Neuronal stem cell (in vitro differentiated cells): ENCODE data around the gene WSB1.

Source experiments
- DNase-seq: peaks from one replicate; pipeline ENCODE4 v3.0.0-alpha.2; 2013; ENCODE audit warnings: low spot score
- H2AFZ ChIP-seq: one replicate; pipeline ENCODE4 v1.6.1; 2013; ENCODE audit warnings: mild to moderate bottlenecking, low read length, inconsistent platforms
- H2AK5ac ChIP-seq: 2 replicates; pipeline ENCODE4 v1.6.1; 2013; ENCODE audit warnings: low read depth, mild to moderate bottlenecking, inconsistent platforms, low read length, moderate library complexity, mixed read lengths
- H2BK120ac ChIP-seq: 2 replicates; pipeline ENCODE4 v1.6.1; 2013; ENCODE audit warnings: low read depth, mild to moderate bottlenecking, inconsistent platforms, low read length, moderate library complexity, mixed read lengths
- H2BK12ac ChIP-seq: one replicate; pipeline ENCODE4 v1.6.1; 2013; ENCODE audit warnings: low read length, inconsistent platforms
- H2BK15ac ChIP-seq: 2 replicates; pipeline ENCODE4 v1.6.1; 2013; ENCODE audit warnings: mild to moderate bottlenecking, low read length, inconsistent platforms, mixed read lengths
- H2BK5ac ChIP-seq: one replicate; pipeline ENCODE4 v1.6.1; 2013; ENCODE audit warnings: inconsistent platforms, mild to moderate bottlenecking, low read length, moderate library complexity
- H3K14ac ChIP-seq: one replicate; pipeline ENCODE4 v1.6.1; 2013; ENCODE audit warnings: low read length, inconsistent platforms
- H3K18ac ChIP-seq: 2 replicates; pipeline ENCODE4 v1.6.1; 2013; ENCODE audit warnings: low read length, inconsistent platforms
- H3K23ac ChIP-seq: 2 replicates; pipeline ENCODE4 v1.6.1; 2013; ENCODE audit warnings: low read depth, mild to moderate bottlenecking, mixed read lengths, low read length, inconsistent platforms; ENCODE audit not compliant: poor library complexity
- H3K27ac ChIP-seq: replicated peaks from 3 replicates; pipeline ENCODE4 v1.5.1; 2013; ENCODE audit warnings: low read length, inconsistent platforms
- H3K27me3 ChIP-seq, 3 experiments: 2 replicates each; pipeline ENCODE4 v1.6.1; 2013; ENCODE audit warnings: low read length in 3 of 3, mild to moderate bottlenecking in 2 of 3, inconsistent platforms in 1 of 3, low read depth in 1 of 3, mixed read lengths in 1 of 3, moderate library complexity in 1 of 3; ENCODE audit not compliant: control insufficient read depth in 3 of 3, insufficient read depth in 3 of 3
- H3K36me3 ChIP-seq, 2 donors: replicated peaks in 1 of 2; 2 replicates each; pipeline ENCODE4 v1.6.1; 2013; ENCODE audit warnings: low read length in 2 of 2; ENCODE audit not compliant: control insufficient read depth in 2 of 2, insufficient read depth in 2 of 2
- H3K4ac ChIP-seq: 2 replicates; pipeline ENCODE4 v1.6.1; 2013; ENCODE audit warnings: inconsistent platforms, mild to moderate bottlenecking, low read length, moderate library complexity
- H3K4me1 ChIP-seq, 2 donors: 1 replicate in 1 of 2; 2 replicates in 1 of 2; pipeline ENCODE4 v1.6.1; 2013; ENCODE audit warnings: low read length in 2 of 2, low read depth in 1 of 2; ENCODE audit not compliant: control insufficient read depth in 2 of 2, insufficient read depth in 1 of 2
- H3K4me2 ChIP-seq: one replicate; pipeline ENCODE4 v1.6.1; 2013; ENCODE audit warnings: mild to moderate bottlenecking, low read length, inconsistent platforms; ENCODE audit not compliant: insufficient read depth, poor library complexity, severe bottlenecking
- H3K4me3 ChIP-seq, 2 donors: 2 replicates each; pipeline ENCODE4 v1.5.1; 2013; ENCODE audit warnings: low read length in 2 of 2, mild to moderate bottlenecking in 2 of 2, inconsistent platforms in 1 of 2, moderate library complexity in 1 of 2
- H3K79me1 ChIP-seq: one replicate; pipeline ENCODE4 v1.6.1; 2013; ENCODE audit warnings: low read depth, mild to moderate bottlenecking, inconsistent platforms, low read length, moderate library complexity
- H3K9ac ChIP-seq: one replicate; pipeline ENCODE4 v1.6.1; 2013; ENCODE audit warnings: mild to moderate bottlenecking, low read depth, low read length, inconsistent platforms; ENCODE audit not compliant: poor library complexity
- H3K9me3 ChIP-seq, 2 donors: replicated peaks in 1 of 2; 2 replicates each; pipeline versions ENCODE3 to v1.6.1; 2013; ENCODE audit warnings: low read length in 2 of 2, mild to moderate bottlenecking in 2 of 2, inconsistent platforms in 1 of 2, low read depth in 1 of 2, mixed read lengths in 1 of 2, moderate library complexity in 1 of 2; ENCODE audit not compliant: control insufficient read depth in 2 of 2, insufficient read depth in 1 of 2
- H4K8ac ChIP-seq: one replicate; pipeline ENCODE4 v1.6.1; 2013; ENCODE audit warnings: low read depth, mild to moderate bottlenecking, inconsistent platforms, low read length, moderate library complexity
- H4K91ac ChIP-seq: one replicate; pipeline ENCODE4 v1.6.1; 2013; ENCODE audit warnings: low read length, low read depth, mild to moderate bottlenecking, inconsistent platforms; ENCODE audit not compliant: poor library complexity
- WGBS, 2 donors: extraction: QIAGEN DNeasy Blood & Tissue Kit; methylation state at CpG; one replicate each; pipeline ENCODE4 v1.1.7; 2013; ENCODE audit warnings: missing lambda C conversion rate in 2 of 2, mixed read lengths in 1 of 2; ENCODE audit not compliant: insufficient read length in 2 of 2, insufficient replicate concordance in 1 of 2; ENCODE audit errors: extremely low coverage in 2 of 2; 5-methylcytosine and 5-hydroxymethylcytosine counted together

The WSB1 gene

DNA sequence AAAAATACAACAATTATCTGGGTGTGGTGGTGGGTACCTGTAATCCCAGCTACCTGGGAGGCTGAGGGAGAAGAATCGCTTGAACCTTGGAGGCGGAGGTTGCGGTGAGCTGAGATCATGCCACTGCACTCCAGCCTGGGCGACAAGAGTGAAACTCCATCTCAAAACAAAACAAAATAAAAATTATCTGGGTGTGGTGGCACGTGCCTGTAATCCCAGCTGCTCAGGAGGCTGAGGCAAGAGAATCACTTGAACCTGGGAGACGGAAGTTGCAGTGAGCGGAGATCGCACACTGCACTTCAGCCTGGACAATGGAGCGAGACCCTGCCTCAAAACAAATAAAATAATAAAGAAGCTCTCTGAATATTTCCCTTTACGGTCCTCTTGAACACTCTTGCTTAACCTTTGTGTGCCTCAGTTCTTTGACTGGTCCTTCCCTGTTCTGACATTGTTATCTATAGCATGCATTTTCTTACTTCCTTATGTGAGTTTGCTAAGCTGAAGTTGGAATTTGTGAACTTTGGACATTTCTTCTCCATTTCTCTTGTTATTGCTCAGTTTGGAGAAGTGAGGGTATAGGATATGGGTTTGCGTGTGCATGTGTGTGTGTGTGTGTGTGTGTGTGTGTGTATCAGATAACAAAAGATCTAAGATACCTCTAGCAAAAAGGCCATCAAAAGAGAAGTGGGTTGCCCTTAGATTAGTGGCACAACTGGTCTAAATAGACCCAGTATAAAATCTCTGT lies 29.7 kb upstream of the WSB1 start:
- Histone ChIP-seq H2BK12ac (no peak overlapping the region), H2BK120ac (no peak overlapping the region), H3K4ac (no peak overlapping the region), H3K9me3 (no peaks in the 10 kb centered on the region), H2BK5ac (no peak overlapping the region), H2BK15ac (no peak overlapping the region), H3K18ac (no peak overlapping the region), H3K14ac (no peak overlapping the region), H3K36me3 (no peaks in the 10 kb centered on the region), H2AK5ac (no peak overlapping the region), H3K23ac (no peak overlapping the region), H3K4me2 (no peak overlapping the region), H3K27me3 (peaks cover 0 to 4% (median 0%) of the 10 kb centered on the region in 3 experiments), H2AFZ (no peak overlapping the region), H4K8ac (no peak overlapping the region), H3K4me1 (no peaks in the 10 kb centered on the region), H3K27ac (no peak overlapping the region), H4K91ac (no peak overlapping the region), H3K79me1 (no peaks in the 10 kb centered on the region), H3K9ac (no peak overlapping the region), H3K4me3 (no peak overlapping the region)
- DNase-seq: no peak
- no CpG with 5 or more reads among the region's 11 CpGs for WGBS, 2 donors

DNA sequence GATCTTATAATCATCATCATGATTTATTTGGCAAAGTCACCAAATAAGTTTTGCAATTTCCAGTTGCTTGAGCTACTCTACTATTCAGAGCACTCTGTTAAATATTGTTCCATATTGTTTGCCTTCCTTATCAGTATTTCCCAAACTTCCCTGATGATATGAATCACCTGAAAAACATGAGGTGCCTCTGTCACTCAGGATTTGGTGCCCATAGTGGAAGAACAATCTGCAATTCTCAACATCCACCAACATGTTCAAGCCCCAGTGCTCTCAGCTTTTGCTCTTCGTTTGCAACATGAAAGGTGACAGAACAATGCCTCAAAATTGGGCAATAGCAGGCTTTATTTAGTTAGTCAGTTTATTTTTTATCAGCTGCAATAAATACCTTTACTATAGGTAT lies 28.6 kb upstream of the WSB1 start:
- no peak overlapping the region for H2BK12ac ChIP-seq
- no peaks in the 10 kb centered on the region for H3K79me1 ChIP-seq
- no peak overlapping the region for H3K4ac ChIP-seq
- H2AFZ ChIP-seq: no peak overlapping the region
- H3K27me3 ChIP-seq: peaks cover 0 to 4% (median 0%) of the 10 kb centered on the region in 3 experiments
- no peaks in the 10 kb centered on the region for H3K36me3 ChIP-seq
- no peak overlapping the region for H3K4me3 ChIP-seq
- no peaks in the 10 kb centered on the region for H3K9me3 ChIP-seq
- H3K4me1 ChIP-seq: no peaks in the 10 kb centered on the region
- H3K23ac ChIP-seq: no peak overlapping the region
- H4K91ac ChIP-seq: no peak overlapping the region
- H2BK15ac ChIP-seq: no peak overlapping the region
- no peak overlapping the region for H3K9ac ChIP-seq
- no peak overlapping the region for H4K8ac ChIP-seq
- H2BK120ac ChIP-seq: no peak overlapping the region
- H3K27ac ChIP-seq: no peak overlapping the region
- H3K18ac ChIP-seq: no peak overlapping the region
- H2AK5ac ChIP-seq: no peak overlapping the region
- DNase-seq: no peak
- H3K14ac ChIP-seq: no peak overlapping the region
- H3K4me2 ChIP-seq: no peak overlapping the region
- H2BK5ac ChIP-seq: no peak overlapping the region
- no CpG with 5 or more reads among the region's 1 CpG for WGBS, 2 donors

DNA sequence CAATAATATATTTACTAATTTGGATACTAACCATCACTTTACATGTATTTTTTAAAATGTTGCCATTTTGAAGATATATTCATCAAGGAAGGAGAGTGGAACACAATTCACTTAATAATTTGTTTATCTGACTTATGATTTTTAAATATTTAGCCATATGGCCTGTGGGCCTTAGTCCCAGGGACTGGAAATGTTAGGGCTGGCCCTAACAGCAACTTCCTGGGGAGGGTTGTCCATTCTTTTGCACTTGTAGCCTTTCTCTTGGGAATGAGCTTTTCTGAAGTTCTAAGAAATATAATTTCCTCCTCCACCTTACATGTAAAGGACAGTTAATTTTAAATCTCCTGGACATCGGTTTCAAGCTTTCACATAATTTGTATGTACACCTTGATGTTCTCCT lies 27.7 kb upstream of the WSB1 start:
- Histone ChIP-seq H3K4me1 (no peaks in the 10 kb centered on the region), H2BK15ac (no peak overlapping the region), H3K4ac (no peak overlapping the region), H2BK120ac (no peak overlapping the region), H3K27me3 (peaks cover 0 to 4% (median 0%) of the 10 kb centered on the region in 3 experiments), H3K18ac (no peak overlapping the region), H2AFZ (no peak overlapping the region), H2AK5ac (no peak overlapping the region), H2BK12ac (no peak overlapping the region), H3K9ac (no peak overlapping the region), H3K27ac (no peak overlapping the region), H4K8ac (no peak overlapping the region), H3K79me1 (no peaks in the 10 kb centered on the region), H3K9me3 (no peaks in the 10 kb centered on the region), H3K14ac (no peak overlapping the region), H3K4me3 (no peak overlapping the region), H4K91ac (no peak overlapping the region), H2BK5ac (no peak overlapping the region), H3K23ac (no peak overlapping the region), H3K36me3 (no peaks in the 10 kb centered on the region), H3K4me2 (no peak overlapping the region)
- no peak for DNase-seq
- no CpG with 5 or more reads among the region's 1 CpG for WGBS, 2 donors

DNA sequence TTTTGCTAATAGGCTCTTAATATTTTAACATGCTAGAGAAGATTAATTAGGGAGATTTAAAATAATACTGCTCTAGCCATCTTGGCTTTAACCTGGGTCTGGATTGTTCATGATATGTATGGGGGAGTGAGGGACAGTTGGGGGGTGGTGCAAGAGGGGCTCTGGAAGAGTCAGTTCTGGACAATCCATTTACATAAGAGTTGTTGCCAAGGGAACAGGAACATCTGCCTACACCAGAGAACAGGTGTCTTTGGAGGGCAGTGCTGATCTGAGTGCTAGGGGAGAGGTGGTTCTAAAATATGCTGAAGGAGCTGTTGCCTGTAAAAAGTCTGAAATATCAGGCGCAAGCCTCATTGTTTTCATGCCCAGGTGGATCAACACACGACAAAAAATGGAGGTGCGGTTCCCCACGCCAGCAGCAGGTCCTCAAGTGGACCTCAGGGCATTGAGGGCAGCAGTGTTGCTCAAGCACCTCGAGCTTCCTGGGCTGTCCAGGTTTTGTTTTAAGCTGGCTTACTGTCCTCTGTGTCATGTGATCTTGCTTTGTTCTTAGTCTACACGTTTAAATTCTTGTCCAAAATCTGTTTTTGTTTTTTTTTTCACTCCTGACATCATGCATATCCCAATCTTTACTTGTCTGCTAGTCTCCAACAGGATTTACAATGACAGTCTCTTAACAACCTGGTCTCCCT lies 25.4 kb upstream of the WSB1 start:
- Histone ChIP-seq H3K36me3 (no peaks in the 10 kb centered on the region), H3K27ac (no peak overlapping the region)
- WGBS, 2 donors: no CpG with 5 or more reads among the region's 6 CpGs

More for the DNA sequence above, 25.4 kb upstream of the WSB1 start:
- Histone ChIP-seq H2BK12ac (no peak overlapping the region), H2BK15ac (no peak overlapping the region), H3K9ac (no peak overlapping the region), H3K4me2 (no peak overlapping the region), H3K18ac (no peak overlapping the region), H4K8ac (no peak overlapping the region), H3K9me3 (no peaks in the 10 kb centered on the region), H3K23ac (no peak overlapping the region), H3K79me1 (no peaks in the 10 kb centered on the region), H4K91ac (no peak overlapping the region), H3K4me1 (no peaks in the 10 kb centered on the region), H2BK5ac (no peak overlapping the region), H3K14ac (no peak overlapping the region), H2BK120ac (no peak overlapping the region), H3K4me3 (no peak overlapping the region), H2AK5ac (no peak overlapping the region), H3K27me3 (peaks cover 0 to 2% (median 0%) of the 10 kb centered on the region in 3 experiments), H2AFZ (no peak overlapping the region), H3K4ac (no peak overlapping the region)
- no peak for DNase-seq
